PC-9 (cell line): ENCODE data around the gene ACTN3. TPM values are rescaled to one million over a fixed set of nuclear protein-coding genes. Genes with fewer than 3 reads are reported as not detected.

ENCODE experiments used
- BruUV-seq: library from RNA; stranded (reverse); fragments of 400-500 nt; replicated peaks from 2 replicates; lab custom pipeline; 2021; lab: Mats Ljungman, UMichigan
- CTCF ChIA-PET: fragments of 300-600 bp; sonication (Branson Sonifier 250); formaldehyde crosslinking; loops from one replicate; lab custom pipeline; 2022; ENCODE audit warnings: antibody characterized with exemption; lab: Charles Lee
- POLR2A ChIA-PET: fragments of 300-600 bp; sonication (Branson Sonifier 250); formaldehyde crosslinking; loops from one replicate; lab custom pipeline; 2022; ENCODE audit warnings: antibody characterized with exemption; ENCODE audit not compliant: unreplicated experiment; lab: Charles Lee
- DNase-seq, 2 experiments: peaks; one replicate each; pipeline versions ENCODE4 v3.0.0 to v3.0.0-alpha.2; 2015 to 2022; ENCODE audit warnings: mixed read lengths in 1 of 2
- H2AFZ ChIP-seq: fragments of 200-600 bp; sonication (generic); 2 replicates; pipeline ENCODE4 v1.8.1; 2017; ENCODE audit warnings: antibody characterized with exemption
- H3F3A ChIP-seq: fragments of 200-600 bp; sonication (generic); 2 replicates; pipeline ENCODE4 v1.8.1; 2017; ENCODE audit warnings: antibody characterized with exemption, mild to moderate bottlenecking, low read depth; ENCODE audit not compliant: insufficient read depth
- H3K27ac ChIP-seq: fragments of 200-600 bp; sonication (generic); 2 replicates; pipeline ENCODE4 v1.6.1; 2016; ENCODE audit warnings: mixed run types
- H3K27me3 ChIP-seq: fragments of 200-600 bp; sonication (generic); 2 replicates; pipeline ENCODE4 v1.6.1; 2016; ENCODE audit warnings: low read depth, mixed run types; ENCODE audit not compliant: insufficient read depth
- H3K36me3 ChIP-seq: fragments of 200-600 bp; sonication (generic); 2 replicates; pipeline ENCODE4 v1.6.1; 2016; ENCODE audit warnings: low read depth, mixed run types
- H3K4me1 ChIP-seq: fragments of 200-600 bp; sonication (generic); replicated peaks from 2 replicates; pipeline ENCODE4 v1.6.1; 2016; ENCODE audit warnings: mixed run types; ENCODE audit not compliant: insufficient read depth
- H3K4me2 ChIP-seq: fragments of 200-600 bp; sonication (generic); 2 replicates; pipeline ENCODE4 v1.6.1; 2017; ENCODE audit warnings: mixed run types
- H3K4me3 ChIP-seq: fragments of 200-600 bp; sonication (generic); 2 replicates; pipeline ENCODE4 v1.6.1; 2016; ENCODE audit warnings: mixed run types
- H3K79me2 ChIP-seq: fragments of 200-600 bp; sonication (generic); 2 replicates; pipeline ENCODE4 v1.6.1; 2017; ENCODE audit warnings: low read depth, mixed run types
- H3K9me2 ChIP-seq: fragments of 200-600 bp; sonication (generic); 2 replicates; pipeline ENCODE4 v1.8.1; 2017; ENCODE audit warnings: mild to moderate bottlenecking; ENCODE audit not compliant: insufficient read depth
- H3K9me3 ChIP-seq: fragments of 200-600 bp; sonication (generic); 2 replicates; pipeline ENCODE4 v1.8.1; 2016; ENCODE audit warnings: low read depth; ENCODE audit not compliant: insufficient read depth
- H4K20me1 ChIP-seq: fragments of 200-600 bp; sonication (generic); 2 replicates; pipeline ENCODE4 v1.8.1; 2017; ENCODE audit not compliant: insufficient read depth
- EZH2 ChIP-seq: fragments of 200-600 bp; sonication (generic); IDR thresholded peaks from 2 replicates; pipeline ENCODE4 v1.8.0; 2017; ENCODE audit warnings: antibody characterized with exemption, low read depth
- intact Hi-C: fragments of 100-400 bp; cut with micrococcal nuclease; formaldehyde crosslinking; loops from one replicate; pipeline ENCODE4 v1.10.0; 2022; ENCODE audit not compliant: unreplicated experiment
- total RNA-seq: library from RNA; stranded (reverse); gene quantifications from 2 replicates; pipeline ENCODE4 v1.2.3, GENCODE V29; 2021
- TF ChIP-seq, protein P1 (sequence below): fragments of 200-600 bp; sonication (generic); conservative IDR thresholded peaks from 2 replicates; pipeline ENCODE4 v1.6.1; 2017; ENCODE audit warnings: mixed run types, antibody characterized with exemption, mild to moderate bottlenecking, moderate library complexity

ACTN3 gene
- total RNA-seq, 1 experiment from 2014 or later, result not detected

- Histone ChIP-seq H3K27me3 (no peaks in the 10 kb centered on the region), H3K4me3 (peak overlapping the region; percentile 90), H3K4me2 (peak overlapping the region; percentile 94), H3K27ac (no peak overlapping the region), H3K9me2 (no peaks in the 10 kb centered on the region), H3K36me3 (no peaks in the 10 kb centered on the region), H3K9me3 (no peaks in the 10 kb centered on the region), H2AFZ (peak overlapping the region; percentile 97), H3K79me2 (peaks cover 18% of the 10 kb centered on the region), H3F3A (peaks cover 6% of the 10 kb centered on the region; the same call in 1 of the 2 replicates), H4K20me1 (no peaks in the 10 kb centered on the region), H3K4me1 (peaks cover 16% of the 10 kb centered on the region)
- ChIA-PET CTCF (no interaction called here), POLR2A (no interaction called here)
- intact Hi-C loops, result loop anchor here (2.0 kb wide), 1 partner anchor 24 kb away; the partner anchor contains the start of gene RBM14
- TF ChIP-seq, protein P1, sequence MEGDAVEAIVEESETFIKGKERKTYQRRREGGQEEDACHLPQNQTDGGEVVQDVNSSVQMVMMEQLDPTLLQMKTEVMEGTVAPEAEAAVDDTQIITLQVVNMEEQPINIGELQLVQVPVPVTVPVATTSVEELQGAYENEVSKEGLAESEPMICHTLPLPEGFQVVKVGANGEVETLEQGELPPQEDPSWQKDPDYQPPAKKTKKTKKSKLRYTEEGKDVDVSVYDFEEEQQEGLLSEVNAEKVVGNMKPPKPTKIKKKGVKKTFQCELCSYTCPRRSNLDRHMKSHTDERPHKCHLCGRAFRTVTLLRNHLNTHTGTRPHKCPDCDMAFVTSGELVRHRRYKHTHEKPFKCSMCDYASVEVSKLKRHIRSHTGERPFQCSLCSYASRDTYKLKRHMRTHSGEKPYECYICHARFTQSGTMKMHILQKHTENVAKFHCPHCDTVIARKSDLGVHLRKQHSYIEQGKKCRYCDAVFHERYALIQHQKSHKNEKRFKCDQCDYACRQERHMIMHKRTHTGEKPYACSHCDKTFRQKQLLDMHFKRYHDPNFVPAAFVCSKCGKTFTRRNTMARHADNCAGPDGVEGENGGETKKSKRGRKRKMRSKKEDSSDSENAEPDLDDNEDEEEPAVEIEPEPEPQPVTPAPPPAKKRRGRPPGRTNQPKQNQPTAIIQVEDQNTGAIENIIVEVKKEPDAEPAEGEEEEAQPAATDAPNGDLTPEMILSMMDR, result no peak
- TF ChIP-seq EZH2, result no peak
- no peak for DNase-seq
- BruUV-seq, result TSS peak; percentile 73
These were observed 46.6 kb downstream of the ACTN3 start for GRCh38 chr11:66593303-66593635.

GRCh38 chr11:66593650-66594049 lies 46.9 kb downstream of the ACTN3 start:
- POLR2A ChIA-PET, result interaction anchor here (0.6 kb wide), 1 partner anchor 70 kb away, joined by 3 read pairs; no protein-coding TSS in a partner anchor
- peak overlapping the region; percentile 97 for H2AFZ ChIP-seq
- H3K4me3 ChIP-seq, result peak overlapping the region; percentile 90

GRCh38 chr11:66595245-66595904 lies 48.7 kb downstream of the ACTN3 start:
- POLR2A ChIA-PET, result no interaction called here
- BruUV-seq, result no TSS peak
- no peak overlapping the region for H2AFZ ChIP-seq
- CTCF ChIA-PET, result no interaction called here
- H3K27me3 ChIP-seq, result no peaks in the 10 kb centered on the region
- peaks cover 18% of the 10 kb centered on the region for H3K79me2 ChIP-seq
- no peak for DNase-seq
- intact Hi-C loops, result no loop called here
- H3K36me3 ChIP-seq, result no peaks in the 10 kb centered on the region; the same call in 1 of the 2 replicates
- H3K9me3 ChIP-seq, result no peaks in the 10 kb centered on the region
- H3K4me3 ChIP-seq, result no peak overlapping the region
- TF ChIP-seq, protein P1, result no peak
- TF ChIP-seq EZH2, result no peak
- H4K20me1 ChIP-seq, result no peaks in the 10 kb centered on the region
- no peak overlapping the region for H3K4me2 ChIP-seq
- peaks cover 6% of the 10 kb centered on the region; the same call in 1 of the 2 replicates for H3F3A ChIP-seq
- H3K9me2 ChIP-seq, result no peaks in the 10 kb centered on the region
- H3K27ac ChIP-seq, result no peak overlapping the region
- peaks cover 16% of the 10 kb centered on the region for H3K4me1 ChIP-seq

More at GRCh38 chr11:66593650-66594049, 46.9 kb downstream of the ACTN3 start:
- no peak for DNase-seq
- peaks cover 6% of the 10 kb centered on the region; the same call in 1 of the 2 replicates for H3F3A ChIP-seq
- no peak overlapping the region for H3K27ac ChIP-seq
- H3K9me2 ChIP-seq, result no peaks in the 10 kb centered on the region
- intact Hi-C loops, result loop anchor here (2.0 kb wide), 1 partner anchor 23 kb away; the partner anchor contains the start of gene RBM14
- no peaks in the 10 kb centered on the region for H4K20me1 ChIP-seq
- no peaks in the 10 kb centered on the region for H3K9me3 ChIP-seq
- H3K4me2 ChIP-seq, result peak overlapping the region; percentile 94
- TF ChIP-seq, protein P1, result no peak
- TF ChIP-seq EZH2, result no peak
- no TSS peak for BruUV-seq
- peaks cover 18% of the 10 kb centered on the region for H3K79me2 ChIP-seq
- no peaks in the 10 kb centered on the region for H3K27me3 ChIP-seq
- peaks cover 16% of the 10 kb centered on the region for H3K4me1 ChIP-seq
- H3K36me3 ChIP-seq, result no peaks in the 10 kb centered on the region; the same call in 1 of the 2 replicates
- CTCF ChIA-PET, result no interaction called here
